ENCODE measurements around the gene CEP70.

The CEP70 gene

DNA sequence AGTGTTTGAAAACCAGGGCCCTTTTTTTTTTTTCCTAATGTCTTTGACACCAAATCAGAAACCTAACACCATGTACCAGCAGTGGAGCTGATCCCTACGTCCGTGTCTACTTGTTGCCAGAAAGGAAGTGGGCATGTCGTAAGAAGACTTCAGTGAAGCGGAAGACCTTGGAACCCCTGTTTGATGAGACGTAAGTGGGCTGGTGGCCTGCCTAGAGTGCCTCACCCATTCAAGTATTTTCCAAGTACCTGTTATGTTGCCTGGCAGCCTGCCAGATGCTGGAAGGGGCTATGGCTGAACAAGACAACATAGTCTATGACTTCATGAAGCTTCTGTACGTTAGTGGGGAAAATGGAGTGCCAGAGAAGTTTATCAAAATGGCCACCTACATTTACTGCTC is 119.9 kb downstream of the CEP70 start:
- Mint-ChIP-seq H3K4me3 (no peak overlapping the region), H3K4me1 (ENCODE audit: low read depth) (no peaks in the 10 kb centered on the region), H3K27me3 (no peaks in the 10 kb centered on the region), H3K36me3 (ENCODE audit: low read depth) (no peaks in the 10 kb centered on the region), H3K9me3 (no peaks in the 10 kb centered on the region), H3K27ac (no peak overlapping the region)

GRCh38 chr3:138473391-138473790 is 120.7 kb downstream of the CEP70 start:
- Mint-ChIP-seq H3K9me3 (no peaks in the 10 kb centered on the region), H3K4me1 (ENCODE audit: low read depth) (no peaks in the 10 kb centered on the region), H3K36me3 (ENCODE audit: low read depth) (no peaks in the 10 kb centered on the region), H3K27me3 (no peaks in the 10 kb centered on the region), H3K4me3 (no peak overlapping the region), H3K27ac (no peak overlapping the region)

GRCh38 chr3:138472141-138472825 is 121.8 kb downstream of the CEP70 start:
- Mint-ChIP-seq H3K4me1 (ENCODE audit: low read depth) (no peaks in the 10 kb centered on the region), H3K9me3 (no peaks in the 10 kb centered on the region), H3K36me3 (ENCODE audit: low read depth) (no peaks in the 10 kb centered on the region), H3K4me3 (no peak overlapping the region), H3K27me3 (no peaks in the 10 kb centered on the region), H3K27ac (no peak overlapping the region)

GRCh38 chr3:138471481-138471880 is 122.6 kb downstream of the CEP70 start:
- H3K27me3 Mint-ChIP-seq, result no peaks in the 10 kb centered on the region
- H3K27ac Mint-ChIP-seq, result no peak overlapping the region
- no peak overlapping the region for H3K4me3 Mint-ChIP-seq
- no peaks in the 10 kb centered on the region for H3K36me3 Mint-ChIP-seq (ENCODE audit: low read depth)
- no peaks in the 10 kb centered on the region for H3K4me1 Mint-ChIP-seq (ENCODE audit: low read depth)
- no peaks in the 10 kb centered on the region for H3K9me3 Mint-ChIP-seq

DNA sequence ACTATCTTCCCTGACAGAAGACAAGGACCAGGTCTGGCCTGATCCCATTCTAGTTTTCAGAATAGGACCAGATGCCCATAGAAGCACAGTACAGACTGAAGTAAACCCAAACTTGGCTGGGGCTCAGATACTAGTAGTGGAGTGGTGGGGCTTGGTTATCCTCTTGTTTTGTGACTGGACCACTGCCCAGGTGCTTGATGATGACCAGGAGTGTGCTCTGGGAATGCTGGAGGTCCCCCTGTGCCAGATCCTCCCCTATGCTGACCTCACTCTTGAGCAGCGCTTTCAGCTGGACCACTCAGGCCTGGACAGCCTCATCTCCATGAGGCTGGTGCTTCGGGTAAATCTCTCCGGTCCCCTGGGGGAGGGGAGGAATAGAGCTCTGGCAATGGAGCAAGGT is 123.4 kb downstream of the CEP70 start:
- Mint-ChIP-seq H3K4me1 (ENCODE audit: low read depth) (no peaks in the 10 kb centered on the region), H3K27ac (no peak overlapping the region), H3K27me3 (no peaks in the 10 kb centered on the region)

DNA sequence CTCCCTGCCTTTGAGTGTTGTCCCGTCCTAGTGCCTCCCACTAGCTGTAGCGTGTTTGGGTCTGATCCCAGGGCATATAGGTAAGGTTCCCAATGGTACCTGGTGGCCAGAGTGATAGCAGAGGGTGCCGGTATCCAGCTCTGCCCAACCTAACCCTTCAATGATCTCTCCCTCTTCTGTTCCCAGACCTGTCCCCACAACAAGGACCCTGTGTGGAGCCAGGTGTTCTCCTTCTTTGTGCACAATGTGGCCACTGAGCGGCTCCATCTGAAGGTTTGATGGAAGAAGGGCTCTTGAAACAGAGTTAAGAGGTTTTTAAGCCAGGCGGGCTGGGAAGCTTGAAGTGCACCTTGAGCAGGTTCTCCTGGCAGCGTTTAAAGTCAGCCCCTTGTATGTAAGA is 124.2 kb downstream of the CEP70 start:
- no peaks in the 10 kb centered on the region for H3K36me3 Mint-ChIP-seq (ENCODE audit: low read depth)
- H3K4me1 Mint-ChIP-seq (ENCODE audit: low read depth), result no peaks in the 10 kb centered on the region
- no peaks in the 10 kb centered on the region for H3K9me3 Mint-ChIP-seq
- H3K27me3 Mint-ChIP-seq, result peaks cover 2% of the 10 kb centered on the region
- no peak overlapping the region for H3K27ac Mint-ChIP-seq
- no peak overlapping the region for H3K4me3 Mint-ChIP-seq

More for the DNA sequence above, 123.4 kb downstream of the CEP70 start:
- Mint-ChIP-seq H3K9me3 (no peaks in the 10 kb centered on the region), H3K36me3 (ENCODE audit: low read depth) (no peaks in the 10 kb centered on the region), H3K4me3 (no peak overlapping the region)

DNA sequence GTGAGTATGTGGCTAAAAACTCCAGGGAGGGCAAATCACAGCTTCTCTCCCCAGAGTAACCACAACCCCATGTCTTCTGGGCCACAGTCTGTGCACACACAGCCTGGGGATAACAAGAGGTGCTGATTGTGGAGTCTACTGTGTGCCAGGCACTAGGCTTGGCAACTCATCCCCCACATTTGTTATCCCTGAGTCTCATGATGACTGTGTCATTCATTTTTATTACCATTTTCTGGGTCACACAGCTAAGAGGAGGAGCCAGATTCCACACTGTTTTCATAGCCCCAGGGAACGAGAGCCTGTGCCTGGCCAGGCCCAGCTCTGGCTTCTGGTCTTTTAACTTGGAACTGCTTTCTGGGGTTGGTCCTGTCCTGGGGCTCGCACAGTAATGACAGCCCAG is 125.2 kb downstream of the CEP70 start:
- H3K27me3 Mint-ChIP-seq, result peaks cover 5% of the 10 kb centered on the region
- H3K9me3 Mint-ChIP-seq, result no peaks in the 10 kb centered on the region
- H3K4me3 Mint-ChIP-seq, result no peak overlapping the region
- no peak overlapping the region for H3K27ac Mint-ChIP-seq
- no peaks in the 10 kb centered on the region for H3K4me1 Mint-ChIP-seq (ENCODE audit: low read depth)
- H3K36me3 Mint-ChIP-seq (ENCODE audit: low read depth), result no peaks in the 10 kb centered on the region

DNA sequence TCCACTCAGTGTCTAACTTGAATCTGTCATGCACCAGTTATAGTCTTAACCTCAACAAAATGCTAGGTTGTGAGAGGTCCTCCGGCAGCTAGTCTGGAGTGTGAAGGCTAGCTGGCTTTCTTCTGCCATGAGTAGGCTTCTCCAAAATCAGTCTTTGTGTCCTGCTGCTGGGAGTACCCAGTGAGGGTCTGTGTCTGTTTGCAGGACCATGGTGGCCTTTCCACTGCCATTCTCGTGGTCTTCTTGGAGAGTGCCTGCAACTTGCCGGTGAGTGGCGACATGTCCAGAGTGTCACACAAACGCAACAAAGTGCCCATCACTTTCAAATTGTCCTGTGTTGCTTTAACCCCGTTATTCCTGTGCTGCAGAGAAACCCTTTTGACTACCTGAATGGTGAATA is 125.6 kb downstream of the CEP70 start:
- H3K27me3 Mint-ChIP-seq, result peaks cover 9% of the 10 kb centered on the region
- H3K36me3 Mint-ChIP-seq (ENCODE audit: low read depth), result no peaks in the 10 kb centered on the region
- H3K4me3 Mint-ChIP-seq, result no peak overlapping the region
- H3K4me1 Mint-ChIP-seq (ENCODE audit: low read depth), result no peaks in the 10 kb centered on the region
- no peaks in the 10 kb centered on the region for H3K9me3 Mint-ChIP-seq
- H3K27ac Mint-ChIP-seq, result no peak overlapping the region

DNA sequence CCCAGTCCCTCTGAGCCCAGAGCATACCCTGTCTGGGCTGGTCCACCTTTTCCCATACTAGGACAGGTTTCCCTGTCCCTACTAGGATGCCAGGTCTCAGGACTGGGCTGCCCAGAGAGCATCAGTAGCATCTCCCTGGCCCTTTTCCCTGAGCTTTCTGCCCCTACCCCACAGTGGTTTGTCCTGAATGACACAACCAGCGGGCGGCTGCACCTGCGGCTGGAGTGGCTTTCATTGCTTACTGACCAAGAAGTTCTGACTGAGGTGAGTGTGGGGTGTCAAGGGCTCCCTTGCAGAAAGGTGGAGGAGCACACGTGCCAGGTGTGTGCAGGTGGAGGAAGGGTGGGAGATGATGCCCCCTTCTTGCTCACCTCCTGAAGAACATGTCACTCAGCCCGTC is 126.1 kb downstream of the CEP70 start:
- Mint-ChIP-seq H3K4me1 (ENCODE audit: low read depth) (no peaks in the 10 kb centered on the region), H3K27me3 (peaks cover 12% of the 10 kb centered on the region), H3K27ac (no peak overlapping the region), H3K4me3 (no peak overlapping the region), H3K36me3 (ENCODE audit: low read depth) (no peaks in the 10 kb centered on the region), H3K9me3 (no peaks in the 10 kb centered on the region)

DNA sequence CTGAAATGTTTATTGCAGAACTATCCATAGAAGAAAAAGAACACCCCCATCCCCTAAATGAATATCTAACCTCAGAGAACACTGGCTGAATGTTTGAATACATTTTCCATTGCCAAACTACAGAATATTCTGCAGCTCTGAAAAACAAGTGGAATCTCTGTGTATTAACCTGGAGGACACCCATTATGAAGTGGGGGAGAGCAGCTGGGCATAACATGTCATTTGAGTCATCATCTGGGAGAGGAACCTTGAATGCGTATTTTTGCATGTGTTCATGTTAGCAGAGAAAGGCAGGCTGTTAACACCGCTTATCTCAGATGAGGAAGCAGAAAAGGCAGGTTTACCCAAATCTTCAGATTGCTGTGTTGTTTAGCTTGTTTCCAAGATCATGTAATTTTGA is 128.1 kb downstream of the CEP70 start:
- no peaks in the 10 kb centered on the region for H3K36me3 Mint-ChIP-seq (ENCODE audit: low read depth)
- no peaks in the 10 kb centered on the region for H3K9me3 Mint-ChIP-seq
- H3K27ac Mint-ChIP-seq, result no peak overlapping the region
- no peaks in the 10 kb centered on the region for H3K4me1 Mint-ChIP-seq (ENCODE audit: low read depth)
- H3K27me3 Mint-ChIP-seq, result peaks cover 12% of the 10 kb centered on the region
- H3K4me3 Mint-ChIP-seq, result no peak overlapping the region

GRCh38 chr3:138465451-138465850 is 128.6 kb downstream of the CEP70 start:
- Mint-ChIP-seq H3K9me3 (no peaks in the 10 kb centered on the region), H3K27ac (no peak overlapping the region), H3K4me3 (no peak overlapping the region), H3K27me3 (peaks cover 12% of the 10 kb centered on the region), H3K36me3 (ENCODE audit: low read depth) (no peaks in the 10 kb centered on the region), H3K4me1 (ENCODE audit: low read depth) (no peaks in the 10 kb centered on the region)

DNA sequence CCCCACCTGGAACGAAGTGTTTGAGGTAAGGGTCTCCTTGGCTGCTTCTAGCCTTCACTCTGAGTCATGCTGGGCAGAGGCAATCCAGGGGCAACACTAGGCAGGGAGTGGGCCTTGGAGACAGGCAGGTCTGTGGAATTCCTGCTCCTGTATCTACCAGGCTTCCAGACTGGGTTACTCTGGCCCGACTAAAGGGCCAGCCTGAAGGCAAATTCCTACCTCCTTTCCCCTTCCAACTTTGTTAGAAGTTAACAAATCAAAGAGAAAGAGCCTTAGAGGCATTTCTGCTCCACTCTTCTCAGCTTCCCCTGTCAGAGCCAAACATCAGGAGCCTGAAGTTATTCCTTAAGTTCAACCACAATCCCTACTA is 129.6 kb downstream of the CEP70 start:
- Mint-ChIP-seq H3K4me3 (no peak overlapping the region), H3K27me3 (peaks cover 12% of the 10 kb centered on the region), H3K4me1 (ENCODE audit: low read depth) (no peaks in the 10 kb centered on the region), H3K9me3 (no peaks in the 10 kb centered on the region), H3K36me3 (ENCODE audit: low read depth) (no peaks in the 10 kb centered on the region), H3K27ac (no peak overlapping the region)

DNA sequence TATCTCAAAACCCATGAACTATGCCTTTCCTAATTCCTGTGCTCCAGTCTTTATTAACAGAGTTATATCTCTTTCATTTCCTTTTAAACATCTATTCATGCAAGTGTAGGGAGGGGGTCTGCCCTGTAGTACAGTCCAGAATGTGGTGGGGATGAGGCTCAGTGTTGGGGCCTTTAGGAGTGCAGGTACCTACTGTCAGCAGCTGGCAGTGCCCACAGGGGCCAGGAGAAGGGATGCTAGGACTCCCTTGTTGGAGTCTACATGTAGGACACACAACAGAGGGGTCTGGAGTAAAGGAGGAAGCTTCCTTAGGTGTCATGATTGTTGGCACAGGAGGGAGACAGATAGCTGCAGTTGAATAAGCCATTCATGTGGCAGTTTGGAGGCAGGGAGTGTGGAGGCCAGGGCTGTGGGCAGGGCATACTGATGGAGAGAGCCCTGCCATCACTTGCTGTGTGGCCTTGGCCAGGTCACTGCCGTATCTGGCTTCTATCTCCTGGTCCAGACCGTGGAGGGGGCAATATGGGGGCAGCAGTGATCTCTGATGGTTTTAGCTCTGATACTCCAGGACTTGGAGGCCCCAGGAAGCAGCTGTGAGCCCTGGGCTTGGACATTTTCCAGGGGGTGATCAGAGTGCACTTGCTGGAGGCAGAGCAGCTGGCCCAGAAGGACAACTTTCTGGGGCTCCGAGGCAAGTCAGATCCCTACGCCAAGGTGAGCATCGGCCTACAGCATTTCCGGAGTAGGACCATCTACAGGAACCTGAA is 130.2 kb downstream of the CEP70 start:
- peaks cover 12% of the 10 kb centered on the region for H3K27me3 Mint-ChIP-seq
- H3K4me3 Mint-ChIP-seq, result no peak overlapping the region
- no peaks in the 10 kb centered on the region for H3K9me3 Mint-ChIP-seq
- peak overlapping the region; percentile 21 for H3K27ac Mint-ChIP-seq
- H3K4me1 Mint-ChIP-seq (ENCODE audit: low read depth), result no peaks in the 10 kb centered on the region
- H3K36me3 Mint-ChIP-seq (ENCODE audit: low read depth), result no peaks in the 10 kb centered on the region

- Mint-ChIP-seq H3K27ac (no peak overlapping the region), H3K36me3 (ENCODE audit: low read depth) (no peaks in the 10 kb centered on the region), H3K9me3 (no peaks in the 10 kb centered on the region), H3K4me3 (no peak overlapping the region), H3K27me3 (peaks cover 12% of the 10 kb centered on the region), H3K4me1 (ENCODE audit: low read depth) (no peaks in the 10 kb centered on the region)
These were observed 132.2 kb downstream of the CEP70 start for GRCh38 chr3:138461896-138462295.

GRCh38 chr3:138461246-138461645 is 132.8 kb downstream of the CEP70 start:
- no peak overlapping the region for H3K4me3 Mint-ChIP-seq
- H3K27ac Mint-ChIP-seq, result no peak overlapping the region
- H3K27me3 Mint-ChIP-seq, result peaks cover 12% of the 10 kb centered on the region
- no peaks in the 10 kb centered on the region for H3K36me3 Mint-ChIP-seq (ENCODE audit: low read depth)
- H3K4me1 Mint-ChIP-seq (ENCODE audit: low read depth), result no peaks in the 10 kb centered on the region
- no peaks in the 10 kb centered on the region for H3K9me3 Mint-ChIP-seq

All from stimulated activated naive CD8-positive, alpha-beta T cell treated with anti-CD3 and anti-CD28 coated beads, Interleukin-15, Interleukin-2, amounts not matched to agents 100 ng/mL and 50 ng/mL, for 24 hours (primary cell).